Effector CD4-positive, alpha-beta T cell (primary cell): ENCODE results near the gene CACYBP.

Source experiments
- DNase-seq: peaks from one replicate; pipeline ENCODE4 v3.0.0-alpha.2; 2020
- total RNA-seq: gene quantifications from one replicate; lab custom pipeline; 2026; lab: John Stamatoyannopoulos, UW

Gene CACYBP
- 70.0 reads per million, percentile 75 among the genes with 10 or more reads in this experiment for total RNA-seq

- DNase-seq, result peak; percentile 31
Observed at GRCh38 chr1:174999936-175000696, at the start of gene CACYBP. CACYBP (plus strand) TSS chr1:174999947; CDS start chr1:175000181, 234 bp downstream.

- no peak for DNase-seq
Observed at GRCh38 chr1:174953285-174954072, 46.3 kb upstream of the CACYBP start.

GRCh38 chr1:174954073-174954460 lies 45.7 kb upstream of the CACYBP start:
- no peak for DNase-seq

GRCh38 chr1:174954671-174955669 lies 44.8 kb upstream of the CACYBP start:
- no peak for DNase-seq

- no peak for DNase-seq
Observed at GRCh38 chr1:174956086-174956485, 43.7 kb upstream of the CACYBP start.

- no peak for DNase-seq
Observed at GRCh38 chr1:174956976-174957375, 42.8 kb upstream of the CACYBP start.

- DNase-seq, result no peak
Observed at GRCh38 chr1:174957829-174958228, 41.9 kb upstream of the CACYBP start.

- DNase-seq, result no peak
Observed at GRCh38 chr1:174958396-174958795, 41.4 kb upstream of the CACYBP start.

- DNase-seq, result no peak
Observed at GRCh38 chr1:174960362-174960761, 39.4 kb upstream of the CACYBP start.

GRCh38 chr1:174963529-174964125 lies 36.1 kb upstream of the CACYBP start:
- DNase-seq, result no peak

GRCh38 chr1:174964261-174964971 lies 35.3 kb upstream of the CACYBP start:
- peak; percentile 11 for DNase-seq

- DNase-seq, result peak; percentile 29
Observed at GRCh38 chr1:174964972-174965361, 34.8 kb upstream of the CACYBP start.

- no peak for DNase-seq
Observed at GRCh38 chr1:174965362-174966007, 34.3 kb upstream of the CACYBP start.

GRCh38 chr1:174966008-174966572 lies 33.7 kb upstream of the CACYBP start:
- no peak for DNase-seq

GRCh38 chr1:174967845-174968705 lies 31.7 kb upstream of the CACYBP start:
- no peak for DNase-seq

GRCh38 chr1:174968750-174969244 lies 30.9 kb upstream of the CACYBP start:
- DNase-seq, result peak; percentile 29

GRCh38 chr1:174969977-174970376 lies 29.8 kb upstream of the CACYBP start:
- no peak for DNase-seq

- no peak for DNase-seq
Observed at GRCh38 chr1:174971466-174971865, 28.3 kb upstream of the CACYBP start.

GRCh38 chr1:174971902-174972301 lies 27.8 kb upstream of the CACYBP start:
- no peak for DNase-seq
